Adrenal gland (tissue), 12 donors: ENCODE data around the gene TCTN1. TPM values are rescaled to one million over a fixed set of nuclear protein-coding genes. Genes with fewer than 3 reads are reported as not detected.

ENCODE experiments used
- DNase-seq, 7 donors: peaks; one replicate each; pipeline ENCODE4 v3.0.0-alpha.2; 2019 to 2020
- H3K27ac ChIP-seq, 5 donors: fragments of 200-600 bp; sonication (generic) in 4 of 5; 1 replicate in 3 of 5; 2 replicates in 2 of 5; pipeline versions ENCODE4 v1.5.1 to v1.8.0; 2016 to 2020; ENCODE audit warnings: mild to moderate bottlenecking in 1 of 5
- H3K27me3 ChIP-seq: fragments of 200-600 bp; 2 replicates; pipeline ENCODE4 v1.8.0; 2021
- H3K36me3 ChIP-seq, 2 donors: fragments of 200-600 bp; replicated peaks in 1 of 2; 1 replicate in 1 of 2; 2 replicates in 1 of 2; pipeline versions ENCODE4 v1.5.1 to v1.8.0; 2018 to 2022
- H3K4me1 ChIP-seq, 2 donors: fragments of 200-600 bp; replicated peaks in 1 of 2; 1 replicate in 1 of 2; 2 replicates in 1 of 2; pipeline versions ENCODE4 v1.5.1 to v1.8.0; 2018 to 2021
- H3K4me3 ChIP-seq, 4 donors: fragments of 200-600 bp; sonication (generic) in 3 of 4; one replicate each; pipeline ENCODE4 v1.5.1; 2016 to 2018
- H3K9me3 ChIP-seq, 3 donors: fragments of 200-600 bp; sonication (generic) in 1 of 3; replicated peaks in 1 of 3; 1 replicate in 2 of 3; 2 replicates in 1 of 3; pipeline versions ENCODE4 v1.5.1 to v1.8.0; 2016 to 2021
- POLR2A ChIP-seq, 2 donors: fragments of 450-650 bp; IDR thresholded peaks; one replicate each; pipeline ENCODE4 v1.6.1; 2017; ENCODE audit warnings: antibody characterized with exemption in 2 of 2, mild to moderate bottlenecking in 2 of 2, moderate library complexity in 1 of 2
- WGBS, 4 donors: extraction: QIAGEN DNeasy Blood & Tissue Kit in 2 of 4; methylation state at CpG; one replicate each; pipeline versions ENCODE4 v1.1.5 to v1.1.7; 2013 to 2017; 5-methylcytosine and 5-hydroxymethylcytosine counted together
- intact Hi-C, 2 donors: fragments of 100-400 bp; cut with DNase I; formaldehyde crosslinking; loops; one replicate each; pipeline versions ENCODE4 v1.14.1 to v1.15.0; 2022 to 2023
- polyA plus RNA-seq, 3 donors: library from polyadenylated mRNA; stranded (reverse); fragments of 200-250 nt in 2 of 3; fragments of 350-450 nt in 1 of 3; fragmentation: Illumina TruSeq in 1 of 3; extraction: RNeasy Lipid Tissue Mini Kit (QIAGEN cat#74804) in 1 of 3; gene quantifications; one replicate each; pipeline ENCODE4 v1.2.3, GENCODE V29; 2013 to 2014
- total RNA-seq, 9 donors: library from RNA; depleted of rRNA in 4 of 9; stranded (reverse); fragments of >200 nt in 4 of 9; fragments of 120-200 nt in 1 of 9; fragmentation: NEBNext Ultra II Directional in 1 of 9; extraction: Animal tissue kit (Norgen Biotek cat#: 25700) in 1 of 9; gene quantifications; one replicate each; pipeline versions ENCODE4 v1.1.0 to v1.2.4, GENCODE V29; 2013 to 2023
- TF ChIP-seq, protein P1 (sequence below), 6 experiments: fragments of 450-650 bp in 4 of 6; fragments of 200-600 bp in 2 of 6; sonication (generic) in 1 of 6; IDR thresholded peaks; 1 replicate in 5 of 6; 2 replicates in 1 of 6; pipeline versions ENCODE4 v1.5.1 to v1.8.0; 2016 to 2021; ENCODE audit warnings: antibody characterized with exemption in 6 of 6, mild to moderate bottlenecking in 2 of 6, moderate library complexity in 1 of 6
- donor health status: healthy with polysubstance abuse.
- donor health status: Bipolar disorder and iron deficiency.
- donor health status: DM: yes; HTN: yes; CAD: no.
- donor health status: DM: no; HTN: no; CAD: no.
- donor health status: DM: no; HTN: no; CAD: no.
- donor health status: DM: yes; HTN: yes; CAD: no.

Gene TCTN1
- total and polyA plus RNA-seq, 12 donors, result 37.3 to 174 (median 55.1) TPM

DNA sequence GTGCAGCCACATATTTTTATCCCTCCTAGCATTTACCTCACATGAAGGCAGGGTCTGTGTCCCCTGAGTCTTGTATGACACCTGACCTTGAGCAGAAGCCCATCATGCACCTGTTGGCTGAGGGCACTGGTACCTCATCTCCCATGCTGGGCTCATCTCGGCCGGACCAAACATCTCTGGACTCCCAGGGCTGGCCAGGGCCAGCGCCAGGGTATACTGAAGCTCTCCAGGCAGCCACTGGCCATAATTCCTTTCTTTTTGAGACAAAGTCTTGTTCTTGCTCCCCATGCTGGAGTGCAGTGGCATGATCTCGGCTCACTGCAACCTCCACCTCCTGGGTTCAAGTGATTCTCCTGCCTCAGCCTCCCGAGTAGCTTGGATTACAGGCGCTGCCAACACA lies 53.0 kb downstream of the TCTN1 start:
- Histone ChIP-seq H3K27ac (no peak overlapping the region), H3K4me1 (no peaks in the 10 kb centered on the region), H3K27me3 (no peaks in the 10 kb centered on the region), H3K4me3 (no peak overlapping the region), H3K9me3 (no peaks in the 10 kb centered on the region), H3K36me3 (no peaks in the 10 kb centered on the region)
- TF ChIP-seq, protein P1, sequence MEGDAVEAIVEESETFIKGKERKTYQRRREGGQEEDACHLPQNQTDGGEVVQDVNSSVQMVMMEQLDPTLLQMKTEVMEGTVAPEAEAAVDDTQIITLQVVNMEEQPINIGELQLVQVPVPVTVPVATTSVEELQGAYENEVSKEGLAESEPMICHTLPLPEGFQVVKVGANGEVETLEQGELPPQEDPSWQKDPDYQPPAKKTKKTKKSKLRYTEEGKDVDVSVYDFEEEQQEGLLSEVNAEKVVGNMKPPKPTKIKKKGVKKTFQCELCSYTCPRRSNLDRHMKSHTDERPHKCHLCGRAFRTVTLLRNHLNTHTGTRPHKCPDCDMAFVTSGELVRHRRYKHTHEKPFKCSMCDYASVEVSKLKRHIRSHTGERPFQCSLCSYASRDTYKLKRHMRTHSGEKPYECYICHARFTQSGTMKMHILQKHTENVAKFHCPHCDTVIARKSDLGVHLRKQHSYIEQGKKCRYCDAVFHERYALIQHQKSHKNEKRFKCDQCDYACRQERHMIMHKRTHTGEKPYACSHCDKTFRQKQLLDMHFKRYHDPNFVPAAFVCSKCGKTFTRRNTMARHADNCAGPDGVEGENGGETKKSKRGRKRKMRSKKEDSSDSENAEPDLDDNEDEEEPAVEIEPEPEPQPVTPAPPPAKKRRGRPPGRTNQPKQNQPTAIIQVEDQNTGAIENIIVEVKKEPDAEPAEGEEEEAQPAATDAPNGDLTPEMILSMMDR (IDR thresholded peaks at IDR 0.05), result no peak
- TF ChIP-seq POLR2A (IDR thresholded peaks at IDR 0.05), result no peak
- intact Hi-C loops, result no loop called here
- 94 to 98% (median 97%) methylated on average over 5 to 6 of the region's 6 CpGs for WGBS, 4 donors
- DNase-seq, result no peak

DNA sequence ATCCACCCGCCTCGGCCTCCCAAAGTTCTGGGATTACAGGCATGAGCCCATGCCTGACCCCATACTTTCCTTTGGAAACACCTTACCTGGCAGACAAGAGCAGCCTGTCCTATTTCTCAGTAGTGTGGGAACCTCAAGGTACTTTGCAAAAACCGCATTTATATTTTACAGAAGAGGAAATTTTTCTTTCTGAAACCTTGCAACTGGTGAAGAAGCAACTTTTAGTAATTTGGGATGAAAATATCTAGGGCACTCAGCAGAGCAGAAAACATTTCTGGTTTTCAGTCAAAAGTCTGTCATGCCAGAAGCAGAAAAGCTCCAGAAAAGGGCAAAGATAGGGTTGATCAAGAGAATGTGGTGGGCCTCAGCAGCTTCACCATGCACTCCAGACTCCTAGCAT lies 53.7 kb downstream of the TCTN1 start:
- H3K36me3 ChIP-seq, result no peaks in the 10 kb centered on the region
- H3K27ac ChIP-seq, result no peak overlapping the region
- DNase-seq, result no peak
- TF ChIP-seq POLR2A (IDR thresholded peaks at IDR 0.05), result no peak
- TF ChIP-seq, protein P1 (IDR thresholded peaks at IDR 0.05), result no peak
- no peaks in the 10 kb centered on the region for H3K9me3 ChIP-seq
- WGBS, 4 donors, result 93 to 98% (median 97%) methylated on average over 3 of the region's 3 CpGs
- H3K4me1 ChIP-seq, result no peaks in the 10 kb centered on the region
- H3K27me3 ChIP-seq, result no peaks in the 10 kb centered on the region
- intact Hi-C loops, result no loop called here
- H3K4me3 ChIP-seq, result no peak overlapping the region

DNA sequence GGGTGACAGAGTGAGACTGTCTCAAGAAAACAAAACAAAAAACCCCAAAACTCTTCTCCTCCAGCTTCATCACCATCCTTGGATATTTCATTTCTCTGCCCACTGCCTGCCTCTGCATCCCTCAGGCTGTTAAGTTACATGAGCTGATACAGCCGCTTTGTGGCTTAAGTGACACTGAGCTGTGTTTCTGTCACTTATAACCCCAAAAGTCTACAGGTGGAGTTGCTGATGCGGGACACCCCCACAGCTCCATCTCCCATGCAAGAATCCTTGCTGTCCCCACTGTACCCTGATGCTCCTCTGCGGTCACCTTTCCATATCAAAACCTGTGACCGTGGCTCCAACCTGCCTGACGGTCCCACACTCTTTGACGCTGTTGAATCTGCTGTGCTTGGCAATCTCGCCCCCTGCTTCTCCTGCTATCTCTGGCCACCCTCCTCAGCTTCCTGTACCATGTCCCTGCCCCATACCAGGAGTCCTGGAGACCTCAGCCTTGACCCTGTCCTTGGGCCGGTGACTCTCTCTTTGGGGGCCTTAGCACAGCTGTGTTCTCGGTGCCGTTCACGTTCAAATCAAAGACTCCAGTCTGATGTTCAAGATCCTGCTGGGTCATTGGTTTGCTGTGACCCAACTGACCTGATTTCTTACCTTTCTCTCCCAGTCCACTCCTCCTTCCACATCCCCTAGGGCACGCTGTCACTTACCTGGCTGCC lies 54.7 kb downstream of the TCTN1 start:
- TF ChIP-seq, protein P1 (IDR thresholded peaks at IDR 0.05), result no peak
- TF ChIP-seq POLR2A (IDR thresholded peaks at IDR 0.05), result no peak
- Histone ChIP-seq H3K9me3 (no peaks in the 10 kb centered on the region), H3K4me1 (no peaks in the 10 kb centered on the region), H3K27ac (no peak overlapping the region), H3K36me3 (no peaks in the 10 kb centered on the region), H3K4me3 (no peak overlapping the region), H3K27me3 (no peaks in the 10 kb centered on the region)
- DNase-seq, result no peak
- WGBS, 4 donors, result 83 to 89% (median 86%) methylated on average over 11 to 12 of the region's 12 CpGs
- intact Hi-C loops, result no loop called here

DNA sequence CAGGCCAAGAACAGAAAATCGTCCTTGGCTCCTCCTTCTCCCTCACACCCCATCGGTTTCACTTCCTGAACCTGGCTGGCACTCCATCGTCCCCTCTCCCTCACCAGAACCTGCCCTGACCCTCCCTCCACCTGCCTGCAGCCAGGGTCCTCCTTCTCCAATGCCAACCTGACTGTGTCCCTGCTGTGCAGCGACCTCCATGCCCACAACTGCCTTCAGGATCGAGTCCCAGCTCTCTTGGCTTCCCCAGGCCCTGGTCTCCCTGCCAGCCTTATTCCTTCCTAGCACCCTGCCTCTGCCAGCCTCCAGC lies 55.2 kb downstream of the TCTN1 start:
- intact Hi-C loops, result no loop called here
- DNase-seq, result no peak
- Histone ChIP-seq H3K4me3 (no peak overlapping the region), H3K9me3 (no peaks in the 10 kb centered on the region), H3K27me3 (no peaks in the 10 kb centered on the region), H3K27ac (no peak overlapping the region), H3K4me1 (no peaks in the 10 kb centered on the region), H3K36me3 (no peaks in the 10 kb centered on the region)
- TF ChIP-seq, protein P1 (IDR thresholded peaks at IDR 0.05), result no peak
- no peak for TF ChIP-seq POLR2A (IDR thresholded peaks at IDR 0.05)
- 55 to 64% (median 63%) methylated on average over 5 of the region's 5 CpGs for WGBS, 4 donors
